GM18858 (cell line): ENCODE measurements around the gene TIMM22.
"Not testable (repeated sequence)": the region's sequence is repeated elsewhere in the genome, so short reads cannot be mapped to it uniquely, and the experiment has no call there.

Experiments used
- ATAC-seq: cut with Tn5 transposase; IDR thresholded peaks from one replicate; pipeline ENCODE4 v1.9.1; 2021; ENCODE audit not compliant: unreplicated experiment

TIMM22 gene

GRCh38 chr17:996554-997344 lies at the start of gene TIMM22:
TIMM22 (plus strand) TSS chr17:997129; CDS start chr17:997143, 14 bp downstream.
- ATAC-seq = peak; percentile 80

GRCh38 chr17:948284-948852 lies 48.6 kb upstream of the TIMM22 start:
- ATAC-seq = no peak

- ATAC-seq = no peak
These were observed 47.2 kb upstream of the TIMM22 start for GRCh38 chr17:949623-950303.

GRCh38 chr17:951325-952132 lies 45.4 kb upstream of the TIMM22 start:
- ATAC-seq = no peak

- not testable (repeated sequence) for ATAC-seq
These were observed 44.3 kb upstream of the TIMM22 start for GRCh38 chr17:952592-952991.

GRCh38 chr17:953767-954166 lies 43.2 kb upstream of the TIMM22 start:
- ATAC-seq = no peak

GRCh38 chr17:954431-955164 lies 42.3 kb upstream of the TIMM22 start:
- ATAC-seq = no peak

GRCh38 chr17:956905-957304 lies 40.0 kb upstream of the TIMM22 start:
- ATAC-seq = no peak

GRCh38 chr17:957856-958421 lies 39.0 kb upstream of the TIMM22 start:
- ATAC-seq = no peak

GRCh38 chr17:958712-959451 lies 38.0 kb upstream of the TIMM22 start:
- no peak for ATAC-seq

- no peak for ATAC-seq
These were observed 34.8 kb upstream of the TIMM22 start for GRCh38 chr17:962166-962565.

- no peak for ATAC-seq
These were observed 34.3 kb upstream of the TIMM22 start for GRCh38 chr17:962670-963069.

GRCh38 chr17:964876-965275 lies 32.1 kb upstream of the TIMM22 start:
- no peak for ATAC-seq

- ATAC-seq = no peak
These were observed 31.5 kb upstream of the TIMM22 start for GRCh38 chr17:965311-965989.

- ATAC-seq = no peak
These were observed 29.8 kb upstream of the TIMM22 start for GRCh38 chr17:967122-967521.

- ATAC-seq = no peak
These were observed 27.9 kb upstream of the TIMM22 start for GRCh38 chr17:968812-969730.

GRCh38 chr17:969811-970355 lies 27.0 kb upstream of the TIMM22 start:
- ATAC-seq = no peak

GRCh38 chr17:970364-970763 lies 26.6 kb upstream of the TIMM22 start:
- ATAC-seq = no peak
